Effector CD8-positive, alpha-beta T cell (primary cell): ENCODE measurements around the gene NKAIN2.

Source experiments
- DNase-seq: peaks from one replicate; lab custom pipeline; 2025; lab: John Stamatoyannopoulos, UW

The NKAIN2 gene

DNA sequence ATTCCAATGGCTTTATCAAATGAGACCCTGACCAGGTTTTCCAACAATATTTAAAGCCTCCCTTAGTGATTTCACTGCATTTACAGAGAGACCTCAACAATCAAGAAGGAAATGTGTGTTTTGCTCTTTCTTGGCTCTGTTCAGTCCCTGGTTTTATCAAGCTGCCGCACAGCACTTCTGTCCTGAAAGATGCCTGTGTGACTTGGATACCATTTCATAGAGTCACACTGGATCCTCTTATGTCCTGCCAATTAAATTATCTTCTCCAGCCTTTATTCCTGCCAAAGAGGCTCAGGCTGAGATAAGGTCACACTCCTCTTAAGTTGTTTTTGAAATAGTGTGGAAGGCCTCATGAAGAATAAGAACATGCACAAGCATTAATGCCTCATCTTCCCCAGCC, 961.6 kb downstream of the NKAIN2 start:
- DNase-seq = no peak

DNA sequence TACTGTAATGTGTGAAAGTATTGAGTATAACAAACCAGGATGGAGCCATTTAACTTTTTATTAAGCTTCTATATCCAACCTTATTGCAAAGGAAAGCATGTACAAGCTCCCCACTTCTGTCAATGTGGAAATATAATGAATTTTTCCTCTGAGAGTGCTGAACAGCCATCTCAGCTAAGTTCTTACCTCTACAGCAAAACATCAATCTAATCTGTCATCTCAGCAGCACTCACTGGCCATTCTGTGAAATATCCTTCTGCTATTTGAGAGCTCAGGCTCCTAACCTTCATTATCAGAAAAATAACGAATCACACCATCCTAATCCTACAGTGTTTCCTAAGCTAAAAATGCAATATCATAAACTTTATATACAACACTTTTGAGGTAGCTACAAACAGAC, 964.6 kb downstream of the NKAIN2 start:
- DNase-seq = no peak

DNA sequence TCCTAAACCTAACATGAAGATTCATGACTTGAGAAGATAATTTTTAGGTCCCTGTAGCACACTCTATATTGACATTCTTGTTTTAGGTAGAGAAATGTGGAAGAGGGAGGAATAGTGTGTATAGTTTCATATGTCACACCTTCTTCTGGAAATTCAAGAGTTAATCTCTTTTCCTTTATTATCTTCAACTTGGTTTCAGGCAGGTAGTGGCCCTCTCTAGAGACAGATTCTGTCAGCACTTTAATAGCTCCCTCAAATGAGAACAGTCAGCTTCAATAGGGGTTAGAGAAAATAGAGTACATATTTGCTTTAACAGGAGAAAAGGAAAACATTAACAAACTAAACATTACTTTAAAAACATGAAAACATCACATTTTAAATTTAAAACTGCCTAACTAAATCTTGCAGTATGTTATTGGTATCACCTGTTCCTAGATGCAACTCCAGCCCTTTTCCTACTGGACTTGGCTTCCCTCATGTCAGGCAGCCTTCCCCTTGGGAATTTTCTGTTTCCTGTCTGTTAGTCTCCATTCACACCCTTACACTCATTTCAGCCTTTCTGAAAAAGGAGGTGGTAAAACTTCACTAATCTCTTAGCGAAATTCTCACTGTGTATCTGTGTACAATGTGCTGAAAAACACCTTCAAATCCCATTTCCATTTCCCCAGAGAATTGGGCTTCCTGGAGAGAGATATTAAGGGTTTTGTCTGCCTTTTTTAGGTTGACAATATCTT, 966.3 kb downstream of the NKAIN2 start:
- DNase-seq = no peak

GRCh38 chr6:124770784-124771183, 967.1 kb downstream of the NKAIN2 start:
- no peak for DNase-seq

- no peak for DNase-seq
These were observed 969.2 kb downstream of the NKAIN2 start for GRCh38 chr6:124772733-124773319.

DNA sequence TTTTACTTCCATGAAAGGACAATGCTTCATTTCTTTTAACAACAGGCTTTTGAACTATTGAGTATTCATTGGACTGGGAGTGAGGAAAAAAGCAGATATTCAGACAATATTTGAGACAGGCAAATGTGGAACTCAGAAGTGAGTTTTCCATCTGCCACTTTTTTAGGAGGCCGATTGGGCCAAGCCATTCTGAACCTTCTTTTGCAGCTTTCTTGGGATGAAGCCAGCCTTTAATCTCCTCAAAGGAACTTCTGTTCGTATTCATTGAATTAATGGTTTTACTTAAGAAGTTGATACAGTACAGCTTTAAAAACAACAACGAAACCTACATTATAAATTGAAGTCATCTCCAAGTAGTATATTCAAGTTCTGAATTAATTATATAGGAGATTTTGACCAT, 971.5 kb downstream of the NKAIN2 start:
- no peak for DNase-seq

- no peak for DNase-seq
These were observed 974.2 kb downstream of the NKAIN2 start for GRCh38 chr6:124777863-124778262.

GRCh38 chr6:124780623-124781022, 977.0 kb downstream of the NKAIN2 start:
- DNase-seq = no peak

DNA sequence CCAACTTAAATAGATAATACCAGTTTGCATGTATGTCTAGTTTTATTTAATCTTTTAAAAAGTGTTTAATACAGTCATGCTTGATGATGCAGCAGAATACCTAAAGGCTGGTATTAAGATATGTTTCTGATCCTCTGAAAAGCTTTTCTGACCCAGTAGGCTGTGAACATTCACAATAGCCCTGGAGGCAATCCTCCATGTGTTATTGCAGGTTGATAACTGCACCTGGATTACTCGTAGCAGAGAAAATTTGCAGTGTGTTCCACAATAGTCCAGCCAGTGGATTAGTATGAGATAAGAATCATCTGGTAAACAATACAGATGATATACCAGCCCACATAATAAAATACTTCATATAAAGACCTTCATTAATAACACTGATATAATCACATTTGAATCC, 979.7 kb downstream of the NKAIN2 start:
- no peak for DNase-seq

- DNase-seq = no peak
These were observed 987.5 kb downstream of the NKAIN2 start for GRCh38 chr6:124791156-124791555.

DNA sequence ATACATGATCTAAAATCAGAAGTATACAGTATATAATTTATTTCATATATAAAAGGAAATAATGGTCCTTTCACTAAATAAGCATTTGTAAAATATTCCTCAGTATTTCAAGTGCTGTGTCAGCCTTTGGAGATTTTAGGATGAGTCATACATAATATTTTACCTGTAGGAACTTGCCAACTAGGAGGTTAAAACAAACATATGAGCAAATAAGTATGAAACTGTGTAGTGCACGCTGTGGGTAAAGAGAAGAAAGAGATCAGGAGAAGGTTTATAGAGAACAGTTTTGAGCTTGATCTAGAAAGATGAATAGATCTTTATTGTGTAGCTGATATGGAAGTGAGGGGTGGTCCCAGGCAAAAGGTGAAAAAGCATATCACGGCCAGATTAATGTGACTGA, 988.7 kb downstream of the NKAIN2 start:
- no peak for DNase-seq

- no peak for DNase-seq
These were observed 989.7 kb downstream of the NKAIN2 start for GRCh38 chr6:124793398-124793797.

DNA sequence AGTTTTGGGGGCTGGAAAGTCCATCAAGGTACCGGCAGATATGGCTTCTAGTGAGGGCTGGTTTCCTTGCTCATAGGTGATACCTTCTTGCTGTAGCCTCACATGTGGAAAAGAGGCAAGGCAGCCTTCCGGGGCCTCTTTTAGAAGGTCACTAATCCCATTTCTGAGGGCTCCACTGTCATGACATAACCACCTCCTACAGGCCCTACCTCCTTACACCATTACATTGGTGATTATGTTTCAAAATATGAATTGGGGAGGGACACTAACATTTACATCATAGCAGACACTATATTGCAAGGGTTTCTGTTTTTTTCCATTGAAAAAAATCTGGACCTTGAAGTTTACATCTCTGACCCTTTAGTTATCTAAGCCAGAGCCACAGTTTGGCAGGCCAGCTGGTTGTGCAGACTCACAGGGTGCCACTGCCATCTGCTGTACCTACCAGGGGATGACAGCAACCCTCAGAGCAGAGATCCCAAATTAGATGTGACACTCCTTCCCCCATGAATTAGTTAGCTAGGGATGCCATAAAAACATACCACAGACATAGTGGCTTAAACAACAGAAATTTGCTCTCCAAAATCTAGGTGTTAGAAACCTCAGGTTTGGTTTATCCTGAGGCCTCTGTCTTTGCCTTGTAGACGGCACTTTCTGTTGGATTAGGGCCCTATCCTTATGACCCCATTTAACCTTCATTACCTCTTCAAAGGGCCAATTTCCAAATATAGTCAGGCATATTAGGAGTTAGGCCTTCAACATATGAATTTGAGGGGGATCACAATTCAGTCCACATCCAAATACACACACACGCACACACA, 992.2 kb downstream of the NKAIN2 start:
- DNase-seq = no peak

- no peak for DNase-seq
These were observed 992.9 kb downstream of the NKAIN2 start for GRCh38 chr6:124796464-124796970.

- DNase-seq = no peak
These were observed 993.6 kb downstream of the NKAIN2 start for GRCh38 chr6:124797224-124797623.

DNA sequence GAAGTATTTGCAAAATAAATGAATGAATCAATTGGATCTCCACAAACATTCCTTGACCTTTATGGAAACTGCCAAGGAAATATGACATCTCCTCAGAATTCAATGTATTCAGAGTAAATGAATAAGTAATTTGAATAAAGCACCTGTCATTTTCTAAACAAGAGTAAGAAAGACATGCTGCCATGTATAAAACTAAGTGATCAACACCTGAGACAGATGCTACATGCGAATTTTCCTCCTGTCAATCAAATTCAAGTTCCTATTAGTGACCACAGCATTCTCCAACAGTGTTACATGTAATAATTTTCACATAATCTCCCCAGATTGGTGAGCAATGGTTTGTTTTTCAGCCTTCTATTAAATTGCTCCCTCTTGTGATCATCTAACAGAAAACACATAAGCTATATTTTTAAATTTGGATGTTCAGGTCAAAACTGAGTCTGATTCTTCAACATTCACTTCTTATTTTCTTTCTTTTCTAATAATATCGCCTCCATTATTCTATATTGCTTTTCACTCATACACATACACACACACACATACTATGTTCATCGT, 995.4 kb downstream of the NKAIN2 start:
- DNase-seq = no peak

DNA sequence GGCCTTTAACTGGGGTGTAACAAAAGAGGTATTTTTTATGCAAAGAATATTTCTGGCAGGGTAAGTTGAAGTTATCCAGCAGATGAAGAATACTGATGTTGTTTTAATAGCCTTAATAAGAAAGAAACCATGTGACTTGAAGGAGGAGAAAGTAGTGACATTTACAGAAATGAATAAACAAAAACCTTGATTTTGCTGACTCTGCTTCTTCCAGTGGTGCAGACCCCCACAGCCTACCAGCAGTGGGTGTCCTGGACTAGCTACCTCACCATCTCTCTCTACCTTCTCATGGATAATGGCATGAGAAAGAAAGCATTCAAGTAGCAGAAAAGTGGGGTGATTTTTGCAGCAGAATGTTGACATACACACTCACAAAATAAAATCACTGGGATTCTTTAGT, 996.0 kb downstream of the NKAIN2 start:
- no peak for DNase-seq

DNA sequence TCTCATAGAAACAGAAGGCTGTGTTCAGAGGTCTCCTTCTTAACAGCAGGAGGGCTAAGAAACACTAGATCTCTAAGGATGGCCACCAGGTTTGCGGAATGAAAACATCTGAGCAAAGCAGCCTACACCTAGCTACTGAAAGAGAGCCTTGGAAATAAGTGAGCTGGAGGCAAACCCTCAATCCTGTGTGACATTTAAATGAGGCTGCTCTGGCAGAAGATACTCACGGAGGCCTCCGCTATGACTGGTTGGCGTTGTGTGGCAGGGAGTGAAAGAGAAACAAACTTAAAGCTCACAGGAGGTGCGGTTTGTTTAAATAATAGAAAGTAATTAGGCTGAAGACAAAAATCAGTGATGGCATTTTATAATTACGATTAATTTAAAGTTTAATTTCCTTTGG, 996.6 kb downstream of the NKAIN2 start:
- no peak for DNase-seq

DNA sequence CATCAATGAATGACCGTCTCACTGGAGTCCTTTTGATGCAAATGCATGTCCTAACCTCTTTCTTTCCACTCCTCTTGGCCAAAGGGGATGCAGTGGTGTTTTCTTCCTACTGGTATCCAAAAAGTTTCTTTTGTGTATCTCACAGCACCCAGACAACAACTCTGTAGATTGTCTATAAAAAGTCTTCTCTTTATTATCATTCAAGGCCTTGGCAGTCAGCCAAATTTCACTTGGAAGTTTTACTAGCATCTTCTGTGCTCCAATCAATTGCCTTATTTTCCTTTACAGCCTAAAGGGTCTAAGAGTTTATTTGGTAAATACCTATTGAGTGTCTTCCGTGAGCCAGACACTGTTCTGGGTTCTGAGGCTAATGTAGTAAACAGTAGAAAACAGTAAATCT, 1008.4 kb downstream of the NKAIN2 start:
- DNase-seq = no peak

- DNase-seq = no peak
These were observed 1015.7 kb downstream of the NKAIN2 start for GRCh38 chr6:124819346-124819745.

- no peak for DNase-seq
These were observed 1018.5 kb downstream of the NKAIN2 start for GRCh38 chr6:124822204-124822613.

- DNase-seq = no peak
These were observed 1019.1 kb downstream of the NKAIN2 start for GRCh38 chr6:124822721-124823120.
